Neuronal stem cell (in vitro differentiated cells): Measurements from ENCODE around the gene LMLN.
A peak's percentile ranks its signal among the peaks of the same experiment; 100 is the strongest.

Experiments
- DNase-seq: peaks from one replicate; pipeline ENCODE4 v3.0.0-alpha.2; 2013; ENCODE audit warnings: low spot score
- H2AFZ ChIP-seq: one replicate; pipeline ENCODE4 v1.6.1; 2013; ENCODE audit warnings: mild to moderate bottlenecking, low read length, inconsistent platforms
- H2AK5ac ChIP-seq: 2 replicates; pipeline ENCODE4 v1.6.1; 2013; ENCODE audit warnings: low read depth, mild to moderate bottlenecking, inconsistent platforms, low read length, moderate library complexity, mixed read lengths
- H2BK120ac ChIP-seq: 2 replicates; pipeline ENCODE4 v1.6.1; 2013; ENCODE audit warnings: low read depth, mild to moderate bottlenecking, inconsistent platforms, low read length, moderate library complexity, mixed read lengths
- H2BK12ac ChIP-seq: one replicate; pipeline ENCODE4 v1.6.1; 2013; ENCODE audit warnings: low read length, inconsistent platforms
- H2BK15ac ChIP-seq: 2 replicates; pipeline ENCODE4 v1.6.1; 2013; ENCODE audit warnings: mild to moderate bottlenecking, low read length, inconsistent platforms, mixed read lengths
- H2BK5ac ChIP-seq: one replicate; pipeline ENCODE4 v1.6.1; 2013; ENCODE audit warnings: inconsistent platforms, mild to moderate bottlenecking, low read length, moderate library complexity
- H3K14ac ChIP-seq: one replicate; pipeline ENCODE4 v1.6.1; 2013; ENCODE audit warnings: low read length, inconsistent platforms
- H3K18ac ChIP-seq: 2 replicates; pipeline ENCODE4 v1.6.1; 2013; ENCODE audit warnings: low read length, inconsistent platforms
- H3K23ac ChIP-seq: 2 replicates; pipeline ENCODE4 v1.6.1; 2013; ENCODE audit warnings: low read depth, mild to moderate bottlenecking, mixed read lengths, low read length, inconsistent platforms; ENCODE audit not compliant: poor library complexity
- H3K27ac ChIP-seq: replicated peaks from 3 replicates; pipeline ENCODE4 v1.5.1; 2013; ENCODE audit warnings: low read length, inconsistent platforms
- H3K27me3 ChIP-seq, 3 experiments: 2 replicates each; pipeline ENCODE4 v1.6.1; 2013; ENCODE audit warnings: low read length in 3 of 3, mild to moderate bottlenecking in 2 of 3, inconsistent platforms in 1 of 3, low read depth in 1 of 3, mixed read lengths in 1 of 3, moderate library complexity in 1 of 3; ENCODE audit not compliant: control insufficient read depth in 3 of 3, insufficient read depth in 3 of 3
- H3K36me3 ChIP-seq, 2 donors: replicated peaks in 1 of 2; 2 replicates each; pipeline ENCODE4 v1.6.1; 2013; ENCODE audit warnings: low read length in 2 of 2; ENCODE audit not compliant: control insufficient read depth in 2 of 2, insufficient read depth in 2 of 2
- H3K4ac ChIP-seq: 2 replicates; pipeline ENCODE4 v1.6.1; 2013; ENCODE audit warnings: inconsistent platforms, mild to moderate bottlenecking, low read length, moderate library complexity
- H3K4me1 ChIP-seq, 2 donors: 1 replicate in 1 of 2; 2 replicates in 1 of 2; pipeline ENCODE4 v1.6.1; 2013; ENCODE audit warnings: low read length in 2 of 2, low read depth in 1 of 2; ENCODE audit not compliant: control insufficient read depth in 2 of 2, insufficient read depth in 1 of 2
- H3K4me2 ChIP-seq: one replicate; pipeline ENCODE4 v1.6.1; 2013; ENCODE audit warnings: mild to moderate bottlenecking, low read length, inconsistent platforms; ENCODE audit not compliant: insufficient read depth, poor library complexity, severe bottlenecking
- H3K4me3 ChIP-seq, 2 donors: 2 replicates each; pipeline ENCODE4 v1.5.1; 2013; ENCODE audit warnings: low read length in 2 of 2, mild to moderate bottlenecking in 2 of 2, inconsistent platforms in 1 of 2, moderate library complexity in 1 of 2
- H3K79me1 ChIP-seq: one replicate; pipeline ENCODE4 v1.6.1; 2013; ENCODE audit warnings: low read depth, mild to moderate bottlenecking, inconsistent platforms, low read length, moderate library complexity
- H3K9ac ChIP-seq: one replicate; pipeline ENCODE4 v1.6.1; 2013; ENCODE audit warnings: mild to moderate bottlenecking, low read depth, low read length, inconsistent platforms; ENCODE audit not compliant: poor library complexity
- H3K9me3 ChIP-seq, 2 donors: replicated peaks in 1 of 2; 2 replicates each; pipeline versions ENCODE3 to v1.6.1; 2013; ENCODE audit warnings: low read length in 2 of 2, mild to moderate bottlenecking in 2 of 2, inconsistent platforms in 1 of 2, low read depth in 1 of 2, mixed read lengths in 1 of 2, moderate library complexity in 1 of 2; ENCODE audit not compliant: control insufficient read depth in 2 of 2, insufficient read depth in 1 of 2
- H4K8ac ChIP-seq: one replicate; pipeline ENCODE4 v1.6.1; 2013; ENCODE audit warnings: low read depth, mild to moderate bottlenecking, inconsistent platforms, low read length, moderate library complexity
- H4K91ac ChIP-seq: one replicate; pipeline ENCODE4 v1.6.1; 2013; ENCODE audit warnings: low read length, low read depth, mild to moderate bottlenecking, inconsistent platforms; ENCODE audit not compliant: poor library complexity
- WGBS, 2 donors: extraction: QIAGEN DNeasy Blood & Tissue Kit; methylation state at CpG; one replicate each; pipeline ENCODE4 v1.1.7; 2013; ENCODE audit warnings: missing lambda C conversion rate in 2 of 2, mixed read lengths in 1 of 2; ENCODE audit not compliant: insufficient read length in 2 of 2, insufficient replicate concordance in 1 of 2; ENCODE audit errors: extremely low coverage in 2 of 2; 5-methylcytosine and 5-hydroxymethylcytosine counted together

LMLN gene

GRCh38 chr3:197949778-197950676 lies 10.0 kb upstream of the LMLN start, which contains the start of gene RPL35A:
RPL35A (plus strand) TSS chr3:197950190; CDS start chr3:197950968, 778 bp downstream.
- H3K4ac ChIP-seq = no peak within 1 kb of the TSS
- H2BK12ac ChIP-seq = no peak within 1 kb of the TSS
- H2BK15ac ChIP-seq = no peak within 1 kb of the TSS
- no peak within 1 kb of the TSS for H2BK5ac ChIP-seq
- H3K4me3 ChIP-seq = peak within 1 kb of the TSS; percentile 68 to 93
- H3K18ac ChIP-seq = peak within 1 kb of the TSS; percentile 66
- peak within 1 kb of the TSS; percentile 73 for H2AFZ ChIP-seq
- peak within 1 kb of the TSS; percentile 82 for H3K9ac ChIP-seq
- H3K27ac ChIP-seq = peak within 1 kb of the TSS; percentile 67
- H3K4me2 ChIP-seq = peak within 1 kb of the TSS; percentile 47
- H3K14ac ChIP-seq = no peak within 1 kb of the TSS
- no CpG with 5 or more reads among the region's 36 CpGs for WGBS, 2 donors
- H4K91ac ChIP-seq = no peak within 1 kb of the TSS
- H2BK120ac ChIP-seq = no peak within 1 kb of the TSS
- no peak within 1 kb of the TSS for H3K23ac ChIP-seq
- peaks cover 27 to 43% of the 10 kb centered on the region in 2 donors for H3K36me3 ChIP-seq
- peaks cover 2% of the 10 kb centered on the region for H3K79me1 ChIP-seq
- no peaks in the 10 kb centered on the region for H3K9me3 ChIP-seq
- no peaks in the 10 kb centered on the region for H3K27me3 ChIP-seq
- no peak within 1 kb of the TSS for H4K8ac ChIP-seq
- H2AK5ac ChIP-seq = no peak within 1 kb of the TSS
- peaks cover 1 to 9% of the 10 kb centered on the region in 2 donors for H3K4me1 ChIP-seq
- DNase-seq = peak; percentile 96

- Histone ChIP-seq H3K4me1 (peaks cover 1 to 9% of the 10 kb centered on the region in 2 donors), H2AFZ (no peak overlapping the region), H2BK15ac (no peak overlapping the region), H3K4ac (no peak overlapping the region), H3K9ac (no peak overlapping the region), H3K27ac (peak overlapping the region; percentile 67), H2BK12ac (no peak overlapping the region), H2AK5ac (no peak overlapping the region), H4K8ac (no peak overlapping the region), H3K4me2 (peak overlapping the region; percentile 47), H3K36me3 (peaks cover 29 to 50% of the 10 kb centered on the region in 2 donors), H3K4me3 (peak overlapping the region; percentile 68 to 93), H3K18ac (no peak overlapping the region), H3K9me3 (no peaks in the 10 kb centered on the region), H4K91ac (no peak overlapping the region), H3K23ac (no peak overlapping the region), H2BK120ac (no peak overlapping the region), H3K27me3 (no peaks in the 10 kb centered on the region), H3K14ac (no peak overlapping the region), H3K79me1 (peaks cover 2% of the 10 kb centered on the region), H2BK5ac (no peak overlapping the region)
- no peak for DNase-seq
- WGBS, 2 donors = no CpG with 5 or more reads among the region's 11 CpGs
These were observed 9.3 kb upstream of the LMLN start for GRCh38 chr3:197950677-197951061.

- H4K91ac ChIP-seq = no peak overlapping the region
- H3K4me2 ChIP-seq = peak overlapping the region; percentile 47
- H3K14ac ChIP-seq = no peak overlapping the region
- peaks cover 2% of the 10 kb centered on the region for H3K79me1 ChIP-seq
- H2BK15ac ChIP-seq = no peak overlapping the region
- no peak overlapping the region for H3K4ac ChIP-seq
- no peak overlapping the region for H4K8ac ChIP-seq
- H3K27ac ChIP-seq = no peak overlapping the region
- no peak overlapping the region for H2BK120ac ChIP-seq
- no peak overlapping the region for H2AK5ac ChIP-seq
- no peak for DNase-seq
- H2AFZ ChIP-seq = no peak overlapping the region
- no peak overlapping the region for H2BK12ac ChIP-seq
- H3K36me3 ChIP-seq = peaks cover 36 to 58% of the 10 kb centered on the region in 2 donors
- H3K4me3 ChIP-seq = peak overlapping the region in 1 of 2 donors; percentile 68
- H3K9ac ChIP-seq = no peak overlapping the region
- WGBS, 2 donors = no CpG with 5 or more reads among the region's 21 CpGs
- no peaks in the 10 kb centered on the region for H3K9me3 ChIP-seq
- H3K4me1 ChIP-seq = peaks cover 1 to 9% of the 10 kb centered on the region in 2 donors
- no peak overlapping the region for H3K23ac ChIP-seq
- no peak overlapping the region for H3K18ac ChIP-seq
- H2BK5ac ChIP-seq = no peak overlapping the region
- H3K27me3 ChIP-seq = no peaks in the 10 kb centered on the region
These were observed 8.5 kb upstream of the LMLN start for GRCh38 chr3:197951392-197951990.

GRCh38 chr3:197952440-197952839 lies 7.6 kb upstream of the LMLN start:
- WGBS, 2 donors = no CpG with 5 or more reads among the region's 9 CpGs

More at GRCh38 chr3:197952440-197952839, 7.6 kb upstream of the LMLN start:
- Histone ChIP-seq H3K36me3 (peaks cover 40 to 65% of the 10 kb centered on the region in 2 donors), H2BK120ac (no peak overlapping the region), H3K79me1 (peaks cover 2% of the 10 kb centered on the region), H2BK12ac (no peak overlapping the region), H3K14ac (no peak overlapping the region), H3K18ac (no peak overlapping the region), H2BK5ac (no peak overlapping the region), H4K8ac (no peak overlapping the region), H3K27ac (no peak overlapping the region), H2AFZ (no peak overlapping the region), H3K4me1 (peaks cover 1 to 9% of the 10 kb centered on the region in 2 donors), H2BK15ac (no peak overlapping the region), H3K9ac (no peak overlapping the region), H3K4ac (no peak overlapping the region), H4K91ac (no peak overlapping the region), H2AK5ac (no peak overlapping the region), H3K4me3 (no peak overlapping the region), H3K9me3 (no peaks in the 10 kb centered on the region), H3K4me2 (no peak overlapping the region), H3K27me3 (no peaks in the 10 kb centered on the region), H3K23ac (no peak overlapping the region)
- no peak for DNase-seq
